Measurements from ENCODE around the gene DXO.
A peak's percentile ranks its signal among the peaks of the same experiment; 100 is the strongest.

The DXO gene

DNA sequence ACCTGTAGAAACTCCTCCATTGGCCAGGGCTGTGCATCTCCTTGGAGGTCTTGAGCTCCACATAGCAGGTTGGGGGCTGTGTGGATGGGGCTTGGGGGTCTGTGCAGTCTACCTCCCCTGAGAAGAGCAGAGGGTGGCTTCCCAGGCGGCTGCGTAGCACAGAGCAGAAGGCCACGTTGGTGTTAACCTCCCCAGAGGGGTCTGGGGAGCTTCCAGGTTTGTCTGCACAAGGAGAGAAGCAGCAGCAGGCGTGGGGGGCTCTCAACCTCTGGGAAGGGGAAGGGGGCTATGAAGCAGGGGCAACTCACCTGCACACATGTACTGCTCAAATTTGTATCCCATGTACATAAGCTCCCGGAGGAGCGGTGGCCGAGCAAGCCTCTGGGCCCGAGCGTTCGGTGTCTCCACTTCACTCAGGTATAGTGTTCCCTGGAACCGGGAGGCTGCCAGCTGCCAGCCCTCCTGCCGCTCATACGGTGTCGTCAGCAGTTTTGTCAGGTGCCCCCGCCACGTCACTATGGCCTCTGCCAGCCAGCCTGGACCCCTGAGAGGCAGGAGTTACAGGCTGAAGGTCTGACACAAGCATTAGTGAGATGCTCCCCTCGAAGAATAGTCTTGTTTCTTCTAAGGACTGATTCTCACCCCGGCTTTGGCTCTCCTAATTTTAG, 1.2 kb downstream of the DXO start:
- ATAC-seq, result no peak
- no peak for DNase-seq
- Mint-ChIP-seq H3K27me3 (peaks cover 4% of the 10 kb centered on the region), H3K27ac (peak overlapping the region; percentile 99), H3K4me1 (peaks cover 46% of the 10 kb centered on the region), H3K36me3 (ENCODE audit: low read depth) (peaks cover 26% of the 10 kb centered on the region), H3K4me3 (peak overlapping the region; percentile 87), H3K9me3 (no peaks in the 10 kb centered on the region)

DNA sequence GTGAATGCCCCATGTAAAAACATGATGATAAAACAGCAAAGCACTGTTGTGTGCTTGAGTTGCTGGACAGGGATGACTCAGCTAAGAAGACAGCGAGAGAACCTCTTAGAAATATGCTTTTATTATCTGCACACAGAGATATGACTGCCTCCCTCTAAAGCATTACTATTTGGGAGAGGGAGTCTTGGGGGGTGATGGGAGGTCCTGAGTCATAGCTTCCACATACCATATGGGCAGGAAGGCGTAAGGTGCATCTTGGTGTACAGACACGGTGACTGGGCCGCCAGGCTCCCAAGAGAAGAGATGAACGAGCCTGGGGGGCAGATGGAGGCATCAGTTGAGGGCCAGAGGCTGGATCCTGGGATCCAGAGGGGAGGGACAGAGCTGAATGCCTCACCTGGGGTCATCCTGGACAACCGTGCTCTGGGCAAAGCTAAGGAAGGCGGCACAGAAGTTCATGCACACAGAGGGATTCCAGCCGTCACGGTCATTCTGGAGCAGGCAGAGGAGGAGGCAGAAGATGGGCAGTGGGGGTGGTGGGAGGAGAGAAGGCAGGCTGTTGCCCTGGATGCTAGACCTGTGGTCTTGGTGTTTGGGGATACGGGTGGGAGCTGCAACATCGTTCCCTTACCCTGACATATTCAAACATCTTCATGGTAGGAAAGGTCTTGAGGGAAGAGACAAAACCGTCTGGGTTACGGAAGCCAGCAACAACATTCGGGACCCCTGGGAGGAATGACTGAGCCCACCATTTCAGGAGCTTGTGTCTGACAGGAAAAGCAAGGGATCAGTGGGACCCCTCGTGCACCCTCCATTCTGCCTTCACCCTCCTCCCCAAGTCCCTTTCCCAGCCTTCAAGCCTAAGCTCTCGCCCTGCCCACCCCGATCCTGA, 2.0 kb downstream of the DXO start:
- Mint-ChIP-seq H3K4me3 (peak overlapping the region; percentile 87), H3K27me3 (peaks cover 4% of the 10 kb centered on the region), H3K4me1 (peaks cover 46% of the 10 kb centered on the region), H3K27ac (peak overlapping the region; percentile 99), H3K9me3 (no peaks in the 10 kb centered on the region), H3K36me3 (ENCODE audit: low read depth) (peaks cover 27% of the 10 kb centered on the region)
- DNase-seq, result no peak
- no peak for ATAC-seq

DNA sequence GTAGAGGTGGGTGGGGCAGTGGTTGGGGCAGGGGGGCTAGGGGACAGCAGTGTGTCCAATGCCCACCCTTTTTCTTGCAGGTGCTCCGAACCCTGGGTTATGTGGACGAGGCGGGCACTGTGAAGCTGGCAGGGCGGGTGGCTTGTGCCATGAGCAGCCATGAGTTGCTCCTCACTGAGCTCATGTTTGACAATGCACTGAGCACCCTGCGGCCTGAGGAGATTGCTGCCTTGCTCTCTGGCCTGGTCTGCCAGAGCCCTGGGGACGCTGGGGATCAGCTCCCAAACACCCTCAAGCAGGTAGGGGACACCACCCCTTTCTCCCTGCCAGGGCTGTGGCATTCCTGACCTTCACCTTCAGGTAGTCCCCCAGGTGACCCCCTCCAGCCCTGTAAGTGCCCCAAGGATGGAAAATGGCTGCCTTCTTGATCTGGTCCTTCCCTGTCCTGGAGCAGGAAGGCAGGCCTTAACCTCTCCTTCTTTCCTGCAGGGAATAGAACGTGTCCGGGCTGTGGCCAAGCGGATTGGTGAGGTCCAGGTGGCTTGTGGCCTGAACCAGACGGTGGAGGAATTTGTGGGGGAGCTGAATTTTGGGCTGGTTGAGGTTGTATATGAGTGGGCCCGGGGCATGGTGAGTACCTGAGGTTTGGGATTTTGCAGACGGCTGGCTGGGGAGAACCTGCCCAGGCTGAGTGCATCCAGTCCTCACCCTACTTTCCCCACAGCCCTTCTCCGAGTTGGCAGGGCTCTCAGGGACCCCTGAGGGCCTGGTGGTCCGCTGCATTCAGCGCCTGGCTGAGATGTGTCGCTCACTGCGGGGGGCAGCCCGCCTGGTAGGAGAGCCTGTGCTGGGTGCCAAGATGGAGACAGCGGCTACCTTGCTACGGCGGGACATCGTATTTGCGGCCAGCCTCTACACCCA, 2.9 kb downstream of the DXO start:
- H3K9me3 Mint-ChIP-seq, result no peaks in the 10 kb centered on the region
- peaks cover 30% of the 10 kb centered on the region for H3K36me3 Mint-ChIP-seq (ENCODE audit: low read depth)
- peaks cover 4% of the 10 kb centered on the region for H3K27me3 Mint-ChIP-seq
- no peak overlapping the region for H3K4me3 Mint-ChIP-seq
- no peak overlapping the region for H3K27ac Mint-ChIP-seq
- no peak for DNase-seq
- ATAC-seq, result no peak
- H3K4me1 Mint-ChIP-seq, result peaks cover 40% of the 10 kb centered on the region

DNA sequence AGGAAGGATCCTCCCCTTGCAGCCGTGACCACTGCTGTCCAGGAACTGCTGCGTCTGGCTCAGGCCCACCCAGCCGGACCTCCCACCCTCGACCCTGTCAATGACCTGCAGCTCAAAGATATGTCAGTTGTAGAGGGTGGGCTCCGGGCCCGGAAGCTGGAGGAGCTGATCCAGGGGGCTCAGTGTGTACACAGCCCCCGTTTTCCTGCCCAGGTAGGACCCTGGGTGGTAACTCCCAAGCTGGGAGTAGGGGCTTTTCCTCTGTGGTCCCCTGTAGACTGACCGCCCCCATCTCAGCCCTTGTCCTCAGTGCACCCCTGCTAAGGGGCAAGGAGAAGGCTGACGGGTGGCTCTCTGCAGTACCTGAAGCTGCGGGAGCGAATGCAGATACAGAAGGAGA, 3.6 kb downstream of the DXO start:
- Mint-ChIP-seq H3K27ac (no peak overlapping the region), H3K9me3 (no peaks in the 10 kb centered on the region), H3K4me3 (no peak overlapping the region), H3K4me1 (peaks cover 33% of the 10 kb centered on the region), H3K27me3 (peaks cover 4% of the 10 kb centered on the region), H3K36me3 (ENCODE audit: low read depth) (peaks cover 33% of the 10 kb centered on the region)
- DNase-seq (no peak), ATAC-seq (no peak)

DNA sequence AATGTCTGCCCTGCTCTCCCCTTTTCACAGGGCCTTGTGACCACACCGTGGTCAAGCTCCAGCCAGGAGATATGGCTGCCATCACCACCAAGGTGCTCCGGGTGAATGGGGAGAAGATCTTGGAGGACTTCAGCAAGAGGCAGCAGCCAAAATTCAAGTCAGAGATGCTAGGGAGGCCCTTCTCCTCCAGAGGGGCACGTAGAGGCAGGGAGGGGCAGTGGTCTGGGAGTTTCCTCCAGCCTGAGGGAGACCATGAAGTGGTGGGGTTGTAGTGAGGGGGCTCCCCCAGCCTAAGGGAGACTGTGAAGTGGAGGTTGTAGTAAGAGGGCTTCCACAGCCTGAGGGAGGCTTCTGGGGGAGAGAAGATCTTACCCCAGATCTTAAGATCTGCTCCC, 4.0 kb downstream of the DXO start:
- peaks cover 36% of the 10 kb centered on the region for H3K36me3 Mint-ChIP-seq (ENCODE audit: low read depth)
- no peak overlapping the region for H3K4me3 Mint-ChIP-seq
- H3K27me3 Mint-ChIP-seq, result peaks cover 4% of the 10 kb centered on the region
- no peaks in the 10 kb centered on the region for H3K9me3 Mint-ChIP-seq
- no peak overlapping the region for H3K27ac Mint-ChIP-seq
- no peak for ATAC-seq
- H3K4me1 Mint-ChIP-seq, result peaks cover 29% of the 10 kb centered on the region
- no peak for DNase-seq

DNA sequence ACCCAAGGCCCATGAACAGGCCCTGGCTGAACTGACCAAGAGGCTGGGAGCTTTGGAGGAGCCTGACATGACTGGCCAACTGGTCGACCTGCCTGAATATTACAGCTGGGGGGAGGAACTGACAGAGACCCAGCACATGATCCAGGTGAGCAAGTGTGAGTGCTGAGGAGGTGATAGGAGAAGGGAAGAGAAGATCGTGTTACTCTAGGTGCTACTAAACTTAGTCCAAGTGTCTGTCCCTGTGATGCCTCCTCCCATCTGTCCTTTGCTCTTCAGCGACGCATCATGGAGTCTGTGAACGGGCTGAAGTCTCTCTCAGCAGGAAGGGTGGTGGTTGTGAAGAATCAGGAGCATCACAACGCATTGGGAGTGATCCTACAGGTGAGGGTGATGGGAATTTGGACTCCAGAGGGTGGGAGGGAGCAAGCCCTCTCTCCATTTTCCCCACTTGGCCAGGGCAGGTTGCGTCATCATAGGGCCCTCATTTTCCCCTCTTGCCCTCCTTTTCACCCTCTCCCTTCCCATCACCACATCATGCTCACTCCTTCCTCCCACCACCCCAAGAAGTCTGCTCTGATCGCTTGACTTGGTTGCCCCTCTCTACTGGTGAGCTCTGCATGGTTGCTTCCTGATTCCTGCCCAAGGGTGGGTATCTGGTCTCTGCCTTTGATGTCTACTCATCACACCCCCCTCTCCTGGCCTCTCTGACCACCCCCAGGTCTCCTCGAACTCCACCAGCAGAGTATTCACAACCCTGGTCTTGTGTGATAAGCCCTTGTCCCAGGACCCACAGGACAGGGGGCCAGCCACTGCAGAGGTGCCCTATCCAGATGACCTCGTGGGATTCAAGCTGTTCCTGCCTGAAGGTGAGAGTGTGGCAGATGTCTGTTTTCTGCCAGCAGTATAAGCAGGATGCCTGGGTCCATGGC, 4.7 kb downstream of the DXO start:
- H3K9me3 Mint-ChIP-seq, result no peaks in the 10 kb centered on the region
- H3K27me3 Mint-ChIP-seq, result peaks cover 4% of the 10 kb centered on the region
- peaks cover 40% of the 10 kb centered on the region for H3K36me3 Mint-ChIP-seq (ENCODE audit: low read depth)
- peaks cover 24% of the 10 kb centered on the region for H3K4me1 Mint-ChIP-seq
- no peak overlapping the region for H3K27ac Mint-ChIP-seq
- ATAC-seq (no peak), DNase-seq (no peak)
- H3K4me3 Mint-ChIP-seq, result no peak overlapping the region

DNA sequence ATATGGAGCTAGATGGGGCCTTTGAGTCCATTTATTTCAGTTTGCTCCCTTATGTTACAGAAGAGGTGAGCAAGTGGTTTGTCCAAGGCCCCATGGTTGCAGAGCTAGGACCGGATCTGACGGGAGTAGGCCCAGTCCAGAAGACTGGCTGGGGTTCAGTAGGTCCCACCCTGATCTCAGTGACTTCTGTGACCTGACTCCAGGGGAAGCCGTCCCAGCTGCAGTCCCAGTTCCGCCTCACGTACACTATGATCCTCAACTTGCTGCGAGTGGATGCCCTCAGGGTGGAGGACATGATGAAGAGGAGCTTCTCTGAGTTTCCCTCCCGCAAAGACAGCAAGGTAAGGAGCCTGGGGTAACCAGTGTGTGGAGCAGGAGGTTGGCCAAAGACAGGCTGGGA, 5.4 kb downstream of the DXO start:
- no peak for ATAC-seq
- Mint-ChIP-seq H3K4me1 (peaks cover 21% of the 10 kb centered on the region), H3K9me3 (no peaks in the 10 kb centered on the region), H3K27me3 (no peaks in the 10 kb centered on the region), H3K27ac (no peak overlapping the region), H3K4me3 (no peak overlapping the region), H3K36me3 (ENCODE audit: low read depth) (peaks cover 44% of the 10 kb centered on the region)
- DNase-seq, result no peak

DNA sequence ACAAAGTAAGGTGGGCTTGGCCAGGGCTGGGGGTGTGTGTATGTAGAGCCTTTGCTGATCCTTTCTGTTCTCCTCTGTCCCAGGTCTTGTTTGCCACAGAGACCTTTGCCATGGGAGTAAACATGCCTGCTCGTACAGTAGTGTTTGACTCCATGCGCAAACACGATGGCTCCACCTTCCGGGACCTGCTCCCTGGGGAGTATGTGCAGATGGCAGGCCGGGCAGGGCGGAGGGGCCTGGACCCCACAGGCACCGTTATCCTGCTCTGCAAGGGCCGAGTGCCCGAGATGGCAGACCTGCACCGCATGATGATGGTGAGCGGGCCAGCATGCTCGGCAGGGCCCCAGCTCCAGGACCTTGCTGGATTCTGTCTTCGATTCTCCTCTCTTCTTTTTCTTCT, 6.2 kb downstream of the DXO start:
- no peak overlapping the region for H3K27ac Mint-ChIP-seq
- no peak for ATAC-seq
- no peaks in the 10 kb centered on the region for H3K9me3 Mint-ChIP-seq

DNA sequence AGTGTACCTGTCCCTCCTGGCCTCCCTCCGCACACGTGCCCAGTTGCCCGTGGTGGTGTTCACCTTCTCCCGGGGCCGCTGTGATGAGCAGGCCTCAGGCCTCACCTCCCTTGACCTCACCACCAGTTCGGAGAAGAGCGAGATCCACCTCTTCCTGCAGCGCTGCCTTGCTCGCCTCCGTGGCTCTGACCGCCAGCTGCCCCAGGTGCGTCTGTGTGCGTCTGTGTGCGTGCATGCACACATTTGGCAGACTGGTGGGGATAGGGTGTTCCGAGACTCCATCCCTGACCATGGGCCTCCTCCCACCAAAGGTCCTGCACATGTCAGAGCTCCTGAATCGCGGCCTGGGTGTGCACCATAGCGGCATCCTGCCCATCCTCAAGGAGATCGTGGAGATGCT, 8.0 kb downstream of the DXO start:
- no peak for DNase-seq
- no peak for ATAC-seq
- H3K36me3 Mint-ChIP-seq (ENCODE audit: low read depth), result peaks cover 42% of the 10 kb centered on the region
- H3K9me3 Mint-ChIP-seq, result no peaks in the 10 kb centered on the region
- H3K27ac Mint-ChIP-seq, result no peak overlapping the region
- H3K4me1 Mint-ChIP-seq, result peaks cover 21% of the 10 kb centered on the region
- no peaks in the 10 kb centered on the region for H3K27me3 Mint-ChIP-seq
- no peak overlapping the region for H3K4me3 Mint-ChIP-seq

More for the DNA sequence above, 6.2 kb downstream of the DXO start:
- Mint-ChIP-seq H3K4me1 (peaks cover 19% of the 10 kb centered on the region), H3K27me3 (no peaks in the 10 kb centered on the region), H3K4me3 (no peak overlapping the region), H3K36me3 (ENCODE audit: low read depth) (peaks cover 50% of the 10 kb centered on the region)
- DNase-seq, result no peak

DNA sequence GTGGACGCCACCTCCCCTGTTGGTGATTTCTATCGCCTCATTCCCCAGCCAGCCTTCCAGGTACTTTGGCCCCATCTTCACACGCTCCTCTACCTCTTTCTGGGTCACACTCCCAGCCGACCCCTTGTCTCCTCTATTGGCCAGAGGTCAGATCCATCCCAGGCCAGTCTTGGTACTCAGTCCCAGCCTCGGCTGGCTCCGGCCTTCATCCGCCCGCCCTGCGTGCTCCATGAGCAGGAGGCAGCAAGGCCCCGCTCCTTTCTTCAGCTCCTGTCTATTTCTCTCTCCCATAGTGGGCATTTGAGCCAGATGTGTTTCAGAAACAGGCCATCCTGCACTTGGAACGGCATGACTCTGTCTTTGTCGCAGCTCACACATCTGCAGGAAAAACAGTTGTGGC, 10.3 kb downstream of the DXO start:
- Mint-ChIP-seq H3K4me1 (peaks cover 34% of the 10 kb centered on the region), H3K9me3 (no peaks in the 10 kb centered on the region), H3K36me3 (ENCODE audit: low read depth) (peaks cover 40% of the 10 kb centered on the region), H3K4me3 (no peak overlapping the region), H3K27me3 (no peaks in the 10 kb centered on the region), H3K27ac (no peak overlapping the region)
- no peak for ATAC-seq
- DNase-seq, result no peak

DNA sequence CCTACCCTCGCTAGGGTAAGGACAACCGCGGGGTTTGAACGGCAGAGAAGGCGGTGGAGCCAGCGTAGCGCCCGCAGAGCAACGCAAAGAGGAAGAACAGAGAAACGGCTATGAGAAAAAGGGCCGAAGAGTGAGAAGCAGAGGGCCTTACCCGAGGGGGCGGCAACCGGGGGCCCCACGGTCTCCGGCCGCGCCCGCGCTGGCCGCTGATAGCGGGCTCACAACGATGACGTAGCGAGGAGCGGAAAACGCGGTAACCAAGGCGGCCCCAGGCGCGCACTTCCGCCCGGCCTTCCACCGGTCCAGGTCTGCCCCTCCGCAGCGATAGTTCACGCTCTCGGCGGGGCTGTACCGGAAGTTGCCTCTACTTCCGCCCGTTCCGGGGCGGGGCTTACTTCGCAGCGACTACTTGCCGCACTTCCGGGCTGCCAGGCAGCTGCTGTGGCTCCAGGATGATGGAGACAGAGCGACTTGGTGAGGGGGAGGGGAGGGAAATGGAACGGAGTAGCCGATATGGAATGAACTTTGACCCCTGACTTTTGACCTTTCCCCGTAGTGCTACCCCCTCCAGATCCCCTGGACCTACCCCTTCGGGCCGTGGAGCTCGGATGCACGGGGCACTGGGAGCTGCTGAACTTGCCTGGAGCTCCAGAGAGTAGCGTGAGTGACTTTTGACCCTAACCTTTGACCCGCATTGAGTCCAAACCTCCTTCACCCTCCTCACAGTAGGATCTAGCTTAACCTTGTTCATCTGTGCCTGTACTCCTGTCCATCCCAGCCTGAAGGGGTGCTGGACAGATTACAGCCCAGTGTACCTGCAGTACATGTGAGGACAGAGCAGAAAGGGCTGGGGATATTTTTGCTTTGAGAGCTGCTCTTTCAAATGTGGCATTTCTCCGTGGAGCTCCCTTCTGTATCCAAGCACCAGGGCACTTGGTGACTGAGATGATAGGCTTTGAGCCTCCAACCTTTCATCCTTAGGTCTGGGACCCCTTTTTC, 12.9 kb downstream of the DXO start, which contains the start of the genes NELFE and SKIC2:
TSS of gene NELFE (minus strand) at position 231 of the 999 bp plus-strand sequence. CDS start 525 bp downstream, outside the sequence.
TSS of gene SKIC2 (plus strand) at position 435 of the 999 bp plus-strand sequence. CDS start at position 453, 18 bp downstream.
- no peaks in the 10 kb centered on the region for H3K9me3 Mint-ChIP-seq
- H3K27me3 Mint-ChIP-seq, result no peaks in the 10 kb centered on the region
- peaks cover 34% of the 10 kb centered on the region for H3K4me1 Mint-ChIP-seq
- peak within 1 kb of the TSS; percentile 93 for H3K27ac Mint-ChIP-seq
- DNase-seq (peak; percentile 98), ATAC-seq (peak; percentile 100)
- peak within 1 kb of the TSS; percentile 98 for H3K4me3 Mint-ChIP-seq
- peaks cover 51% of the 10 kb centered on the region for H3K36me3 Mint-ChIP-seq (ENCODE audit: low read depth)

DNA sequence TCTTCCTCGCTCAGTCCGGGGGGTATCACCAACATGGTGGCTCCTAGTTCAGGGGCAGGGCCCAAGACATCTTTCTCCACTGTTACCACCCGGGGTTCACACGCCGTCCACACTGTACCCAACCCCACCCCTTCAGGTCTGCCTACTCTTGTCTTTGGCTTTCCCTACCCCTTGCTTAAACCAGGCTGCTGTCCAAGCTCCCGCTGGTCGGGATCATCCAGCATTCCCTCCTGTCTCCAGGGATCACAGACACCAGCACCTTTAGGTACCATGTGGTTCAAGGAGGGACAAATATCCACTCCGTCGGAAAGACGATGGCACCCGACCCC, 13.6 kb downstream of the DXO start:
- no peaks in the 10 kb centered on the region for H3K9me3 Mint-ChIP-seq
- H3K27ac Mint-ChIP-seq, result peak overlapping the region; percentile 93
- DNase-seq, result no peak
- ATAC-seq, result no peak
- peaks cover 53% of the 10 kb centered on the region for H3K36me3 Mint-ChIP-seq (ENCODE audit: low read depth)
- H3K4me1 Mint-ChIP-seq, result peaks cover 34% of the 10 kb centered on the region
- peak overlapping the region; percentile 98 for H3K4me3 Mint-ChIP-seq
- no peaks in the 10 kb centered on the region for H3K27me3 Mint-ChIP-seq

DNA sequence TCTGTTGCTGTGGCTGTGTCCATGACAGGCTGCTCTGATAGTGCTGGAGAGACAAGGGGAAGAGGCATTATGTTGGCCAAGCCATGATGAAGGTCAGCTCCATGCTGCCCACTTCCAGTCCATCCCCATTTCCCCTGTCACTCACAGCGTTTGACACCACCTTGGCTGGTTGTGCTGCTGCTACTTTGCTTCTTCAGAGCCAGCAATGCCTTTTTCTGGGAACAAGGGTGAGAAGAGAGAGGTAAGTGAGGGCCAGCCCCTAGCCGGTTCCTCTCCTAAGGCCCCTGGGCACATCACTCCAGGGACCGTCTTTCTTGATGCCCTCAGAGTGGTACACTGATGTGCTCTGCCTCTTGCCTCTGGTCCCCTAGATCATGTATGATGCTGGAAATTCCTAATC, 15.1 kb downstream of the DXO start:
- DNase-seq, result no peak
- ATAC-seq, result no peak
- Mint-ChIP-seq H3K4me1 (peaks cover 32% of the 10 kb centered on the region), H3K27ac (no peak overlapping the region), H3K9me3 (no peaks in the 10 kb centered on the region), H3K4me3 (peak overlapping the region; percentile 98), H3K36me3 (ENCODE audit: low read depth) (peaks cover 43% of the 10 kb centered on the region), H3K27me3 (no peaks in the 10 kb centered on the region)

Measured in activated naive CD8-positive, alpha-beta T cell treated with anti-CD3 and anti-CD28 coated beads, Interleukin-2, amount 50 U/mL, for 24 hours (primary cell).